DMS114 treated with DMSO at 0.1 percent for 48 hours (cell line): ENCODE results near the gene LYZ.

Experiments
- DNase-seq: peaks from one replicate; lab custom pipeline; 2025; ENCODE audit not compliant: unreplicated experiment; lab: John Stamatoyannopoulos, UW

LYZ gene

DNA sequence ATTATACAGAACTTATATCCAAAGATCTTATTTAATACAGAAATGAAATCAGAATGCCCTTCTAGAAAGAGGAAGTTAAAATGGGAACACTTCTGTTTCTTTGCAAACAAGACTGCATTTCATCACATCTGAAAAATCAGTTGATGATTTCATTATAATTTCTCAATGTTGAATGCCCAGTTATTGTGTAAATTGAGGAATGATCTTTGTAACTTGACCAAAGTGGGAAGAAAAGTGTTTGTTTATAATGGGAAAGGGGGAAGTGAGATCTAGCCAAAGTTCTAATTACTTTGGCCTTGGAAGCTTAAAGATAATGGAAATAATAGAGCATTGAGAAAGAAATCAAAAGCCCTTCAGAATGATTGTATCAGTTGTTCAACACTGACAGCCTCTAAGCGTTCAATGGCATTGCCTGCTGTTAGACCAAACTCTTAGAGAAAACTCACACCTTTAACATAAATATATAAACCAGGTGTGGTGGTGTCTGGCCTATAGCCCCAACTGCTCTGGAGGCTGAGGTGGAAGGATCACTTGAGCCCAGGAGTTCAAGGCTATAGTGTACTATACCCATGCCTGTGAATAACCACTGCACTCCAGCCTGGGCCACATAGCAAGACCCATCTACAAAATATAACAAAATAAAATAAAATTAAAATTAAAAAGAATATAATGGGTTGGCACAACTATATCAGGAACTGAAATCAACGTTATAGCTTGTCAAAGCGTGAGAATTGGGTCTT lies 9.9 kb upstream of the LYZ start:
- no peak for DNase-seq

- DNase-seq = no peak
Measured at GRCh38 chr12:69338936-69339335, 9.2 kb upstream of the LYZ start.

DNA sequence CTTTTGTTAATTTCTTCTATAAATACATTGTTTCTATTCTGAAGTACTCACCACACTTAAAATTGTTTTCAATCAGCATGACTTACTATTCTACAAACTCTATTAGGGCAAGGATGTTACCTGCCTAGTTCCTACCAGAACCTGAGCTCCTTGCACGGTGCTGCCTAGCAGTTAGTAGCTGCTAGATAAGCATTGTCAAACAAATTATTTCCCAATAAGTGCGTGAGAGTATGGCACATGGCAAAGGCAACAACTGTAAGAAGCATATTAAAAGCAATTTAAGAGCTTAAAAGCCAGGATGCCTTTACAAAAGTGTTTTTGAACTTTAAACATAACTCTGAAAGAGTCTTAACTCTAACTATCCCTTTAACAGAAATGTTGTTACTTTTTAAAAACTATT lies 8.2 kb upstream of the LYZ start:
- DNase-seq = no peak

GRCh38 chr12:69341328-69341727 lies 6.9 kb upstream of the LYZ start:
- no peak for DNase-seq

- DNase-seq = no peak
Measured at GRCh38 chr12:69342421-69342820, 5.8 kb upstream of the LYZ start.

DNA sequence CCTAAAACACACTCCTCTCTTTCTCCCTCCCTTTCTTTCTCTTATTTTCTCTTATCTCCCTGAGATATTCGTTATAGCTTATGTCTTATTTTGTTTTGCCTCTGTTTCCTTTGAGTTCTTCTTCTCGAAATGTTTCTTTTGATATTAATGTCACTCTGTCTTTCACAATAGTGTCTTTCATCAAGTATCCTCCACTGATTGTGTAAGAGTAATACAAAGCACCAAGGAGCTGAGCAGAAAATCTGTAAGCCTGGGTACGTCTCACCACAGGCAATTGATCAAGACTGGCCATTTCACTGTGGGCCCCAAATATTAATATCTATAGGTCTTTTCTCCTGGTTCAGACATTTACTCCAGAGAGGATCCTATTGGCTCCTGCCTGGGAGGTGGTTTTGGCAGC lies 4.8 kb upstream of the LYZ start:
- DNase-seq = no peak

DNA sequence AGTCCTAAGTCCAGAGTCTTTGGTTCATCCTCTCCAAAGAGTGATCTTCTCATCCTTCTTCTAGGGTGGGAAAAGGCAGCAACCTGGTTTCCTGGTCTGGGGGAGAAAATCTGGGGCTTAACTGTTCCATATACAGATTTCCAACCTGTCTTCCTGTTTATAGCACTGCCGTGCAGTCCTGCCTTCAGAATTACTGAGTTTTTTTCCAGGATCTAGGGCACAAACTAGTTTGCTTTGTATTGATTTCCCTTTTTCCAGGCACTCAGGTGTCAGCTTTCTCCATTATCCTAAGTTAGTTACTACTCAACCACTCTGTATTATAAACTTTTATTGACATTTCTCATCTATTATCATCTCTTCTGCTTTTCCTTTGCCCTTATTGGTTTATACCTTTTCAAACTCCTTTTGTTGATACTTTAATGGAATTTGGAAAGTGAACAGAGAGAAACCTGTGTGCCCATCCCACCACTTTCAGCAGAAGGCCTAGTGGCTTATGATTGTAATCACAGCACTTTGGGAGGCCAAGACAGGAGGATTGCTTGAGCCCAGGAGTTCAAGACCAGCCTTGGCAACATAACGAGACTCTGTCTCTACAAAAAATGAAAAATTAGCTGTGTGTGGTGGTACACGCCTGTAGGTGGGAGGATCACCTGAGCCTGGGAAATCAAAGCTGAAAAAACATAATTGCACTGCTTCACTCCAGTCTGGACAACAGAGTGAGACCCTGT lies 4.1 kb upstream of the LYZ start:
- no peak for DNase-seq

DNA sequence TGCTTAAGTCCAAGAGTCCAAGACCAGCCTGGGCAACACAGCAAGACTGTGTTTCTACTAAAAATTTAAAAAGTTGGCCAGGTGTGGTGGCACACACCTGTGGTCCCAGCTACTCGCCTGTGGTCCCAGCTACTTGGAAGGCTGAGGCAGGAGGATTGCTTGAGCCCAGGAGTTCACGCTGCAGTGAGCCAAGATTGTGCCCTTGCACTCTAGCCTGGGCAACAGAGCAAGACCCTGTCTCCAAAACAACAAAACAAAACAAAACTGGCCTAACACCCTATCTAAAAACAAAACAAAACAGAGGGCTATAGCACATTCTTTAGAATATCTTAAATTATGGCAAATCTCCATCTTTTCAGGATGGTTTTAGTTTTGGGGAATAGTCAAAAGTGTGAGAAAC lies 3.1 kb upstream of the LYZ start:
- no peak for DNase-seq

- no peak for DNase-seq
Measured at GRCh38 chr12:69345742-69346141, 2.4 kb upstream of the LYZ start.

- no peak for DNase-seq
Measured at GRCh38 chr12:69350002-69350626, 1.9 kb downstream of the LYZ start.

GRCh38 chr12:69350777-69351176 lies 2.6 kb downstream of the LYZ start:
- DNase-seq = no peak

GRCh38 chr12:69351462-69352236 lies 3.5 kb downstream of the LYZ start:
- DNase-seq = no peak

- DNase-seq = no peak
Measured at GRCh38 chr12:69352904-69353303, 4.7 kb downstream of the LYZ start.

DNA sequence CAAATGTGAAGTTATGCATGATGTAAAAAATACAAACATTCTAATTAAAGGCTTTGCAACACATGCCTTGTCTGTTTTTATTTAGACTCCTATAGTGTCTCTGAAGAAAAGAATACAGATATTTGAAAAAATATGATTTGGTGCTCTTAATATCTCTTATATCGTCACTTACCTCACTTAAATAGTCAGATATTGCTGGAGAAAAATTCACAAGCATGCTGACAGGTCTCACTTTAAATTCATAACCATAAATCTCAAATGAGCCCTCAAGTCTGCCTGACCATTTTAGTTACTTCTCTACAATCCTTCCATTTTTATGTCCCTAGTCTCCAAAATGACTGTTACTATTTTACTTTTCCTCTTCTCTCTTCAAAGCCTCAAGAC lies 6.0 kb downstream of the LYZ start:
- no peak for DNase-seq

- DNase-seq = no peak
Measured at GRCh38 chr12:69354556-69355187, 6.5 kb downstream of the LYZ start.

- no peak for DNase-seq
Measured at GRCh38 chr12:69355363-69356028, 7.3 kb downstream of the LYZ start.

- peak; percentile 95 for DNase-seq
Measured at GRCh38 chr12:69359531-69360347, 11.6 kb downstream of the LYZ start, which contains the start of gene YEATS4. TSS of gene YEATS4 (plus strand) at chr12:69359743. CDS start at chr12:69359973, 230 bp downstream.

DNA sequence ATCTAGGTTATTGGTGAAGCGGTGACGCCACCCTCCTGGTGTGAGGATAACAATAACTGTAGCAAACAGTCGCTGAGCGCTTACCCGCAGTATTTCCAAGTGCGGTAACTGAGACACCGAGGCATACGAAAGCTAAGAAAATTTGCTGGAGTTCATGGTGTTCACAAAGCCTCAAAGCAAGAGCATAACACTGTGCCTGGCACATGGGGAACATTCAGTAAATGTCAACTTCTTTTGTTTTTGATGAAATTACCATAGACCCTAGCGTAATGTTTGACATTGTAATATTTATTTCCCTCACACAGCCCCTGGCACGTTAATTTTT lies 12.1 kb downstream of the LYZ start:
- DNase-seq = no peak

GRCh38 chr12:69366796-69367195 lies 18.6 kb downstream of the LYZ start:
- DNase-seq = no peak

DNA sequence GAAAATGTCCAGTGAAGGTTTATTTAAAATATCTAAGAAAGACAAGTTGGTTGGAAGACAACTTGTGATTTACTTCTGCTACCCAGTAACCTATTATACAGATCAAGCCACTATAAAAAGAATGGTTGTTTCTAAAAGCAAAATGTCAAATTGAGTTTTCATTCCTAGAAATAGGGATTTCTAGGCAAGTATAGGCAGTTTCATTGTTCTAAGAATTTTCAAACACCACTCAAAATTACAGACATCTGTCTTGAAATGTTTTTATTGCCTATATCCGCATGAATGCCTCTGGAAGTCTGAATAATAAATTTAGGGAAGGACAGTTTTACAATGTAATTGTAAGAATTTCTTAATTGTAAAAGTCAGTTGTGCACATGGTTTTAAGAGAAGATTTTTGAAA lies 20.0 kb downstream of the LYZ start:
- no peak for DNase-seq
